Fibroblast of mammary gland (primary cell): ENCODE results near the gene DLG2.

ENCODE experiments used
- DNase-seq: peaks from one replicate; pipeline ENCODE4 v3.0.0-alpha.2; 2010; ENCODE audit warnings: low read depth
- H3K4me3 ChIP-seq: 2 replicates; pipeline ENCODE4 v1.5.1; 2011; ENCODE audit warnings: low read depth, mild to moderate bottlenecking, low read length, moderate library complexity; ENCODE audit not compliant: control insufficient read depth
- TF ChIP-seq, protein P1 (sequence below): conservative IDR thresholded peaks from 2 replicates; pipeline ENCODE4 v1.5.1; 2011; ENCODE audit warnings: low read depth, low read length, inconsistent platforms; ENCODE audit not compliant: control insufficient read depth, insufficient read depth

DLG2 gene

DNA sequence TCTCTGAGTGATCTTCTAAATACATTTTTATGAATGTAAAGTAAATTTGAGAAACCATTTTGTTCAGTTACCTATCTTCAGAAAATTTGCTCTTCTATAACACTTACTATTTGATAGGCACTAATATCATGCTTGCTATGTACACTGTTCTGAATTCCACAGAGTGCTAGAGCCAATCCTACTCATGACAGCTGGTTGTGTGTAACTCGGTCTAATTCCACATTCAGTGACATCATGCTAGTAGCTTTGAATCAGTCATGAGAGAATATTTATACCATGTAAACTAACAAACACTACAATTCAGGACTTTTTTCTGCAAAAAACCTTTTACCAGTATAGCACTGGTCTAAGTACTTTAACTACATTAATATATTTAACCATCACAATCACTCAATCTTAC lies 902.9 kb downstream of the DLG2 start:
- no peak overlapping the region for H3K4me3 ChIP-seq
- TF ChIP-seq, protein P1, sequence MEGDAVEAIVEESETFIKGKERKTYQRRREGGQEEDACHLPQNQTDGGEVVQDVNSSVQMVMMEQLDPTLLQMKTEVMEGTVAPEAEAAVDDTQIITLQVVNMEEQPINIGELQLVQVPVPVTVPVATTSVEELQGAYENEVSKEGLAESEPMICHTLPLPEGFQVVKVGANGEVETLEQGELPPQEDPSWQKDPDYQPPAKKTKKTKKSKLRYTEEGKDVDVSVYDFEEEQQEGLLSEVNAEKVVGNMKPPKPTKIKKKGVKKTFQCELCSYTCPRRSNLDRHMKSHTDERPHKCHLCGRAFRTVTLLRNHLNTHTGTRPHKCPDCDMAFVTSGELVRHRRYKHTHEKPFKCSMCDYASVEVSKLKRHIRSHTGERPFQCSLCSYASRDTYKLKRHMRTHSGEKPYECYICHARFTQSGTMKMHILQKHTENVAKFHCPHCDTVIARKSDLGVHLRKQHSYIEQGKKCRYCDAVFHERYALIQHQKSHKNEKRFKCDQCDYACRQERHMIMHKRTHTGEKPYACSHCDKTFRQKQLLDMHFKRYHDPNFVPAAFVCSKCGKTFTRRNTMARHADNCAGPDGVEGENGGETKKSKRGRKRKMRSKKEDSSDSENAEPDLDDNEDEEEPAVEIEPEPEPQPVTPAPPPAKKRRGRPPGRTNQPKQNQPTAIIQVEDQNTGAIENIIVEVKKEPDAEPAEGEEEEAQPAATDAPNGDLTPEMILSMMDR = no peak
- no peak for DNase-seq

DNA sequence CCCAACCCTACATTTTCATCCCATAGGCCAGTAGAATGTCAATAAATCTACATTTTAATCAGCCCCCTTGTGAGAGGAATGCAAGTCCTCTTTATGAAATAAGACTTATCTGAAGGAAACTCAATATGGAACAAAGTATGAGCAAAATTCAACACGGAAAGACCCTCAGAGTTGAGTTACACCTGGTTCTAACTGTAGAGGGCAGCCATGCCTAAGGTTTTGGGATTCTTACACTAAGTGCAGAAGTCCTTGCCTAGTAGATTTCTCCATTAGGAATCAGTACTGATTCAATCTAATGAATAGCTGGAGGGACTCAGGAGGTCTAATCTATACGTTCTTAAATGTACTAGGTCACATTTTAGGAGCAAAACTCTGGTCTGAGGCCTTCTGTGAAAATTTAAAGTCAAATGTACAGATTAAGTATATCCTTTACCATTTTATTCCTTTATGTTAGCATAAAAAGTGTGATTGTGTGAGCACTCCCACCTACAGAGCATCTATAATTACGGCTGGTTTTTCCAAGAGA lies 904.5 kb downstream of the DLG2 start:
- peak; percentile 0 for DNase-seq
- no peak overlapping the region for H3K4me3 ChIP-seq
- TF ChIP-seq, protein P1 = no peak

DNA sequence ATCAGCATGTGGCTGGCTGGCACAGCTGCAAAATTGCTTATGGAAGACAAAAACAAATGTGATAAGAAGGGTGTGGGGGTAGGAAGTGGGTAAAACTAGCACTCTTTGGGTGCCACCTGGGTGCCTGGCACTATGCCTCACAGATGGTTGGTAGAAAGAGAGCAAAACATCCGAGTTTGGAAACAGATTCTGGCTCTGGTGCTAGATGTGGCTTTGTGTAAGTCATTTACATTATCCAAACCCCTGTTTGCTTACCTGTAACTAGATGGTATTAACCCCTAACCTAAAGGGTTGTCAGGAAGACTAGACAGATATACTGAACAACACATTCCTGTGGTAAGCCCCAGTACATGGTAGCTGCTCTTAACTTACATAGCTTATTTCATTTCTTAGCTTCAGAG lies 905.6 kb downstream of the DLG2 start:
- TF ChIP-seq, protein P1 = no peak
- H3K4me3 ChIP-seq = no peak overlapping the region
- DNase-seq = no peak

DNA sequence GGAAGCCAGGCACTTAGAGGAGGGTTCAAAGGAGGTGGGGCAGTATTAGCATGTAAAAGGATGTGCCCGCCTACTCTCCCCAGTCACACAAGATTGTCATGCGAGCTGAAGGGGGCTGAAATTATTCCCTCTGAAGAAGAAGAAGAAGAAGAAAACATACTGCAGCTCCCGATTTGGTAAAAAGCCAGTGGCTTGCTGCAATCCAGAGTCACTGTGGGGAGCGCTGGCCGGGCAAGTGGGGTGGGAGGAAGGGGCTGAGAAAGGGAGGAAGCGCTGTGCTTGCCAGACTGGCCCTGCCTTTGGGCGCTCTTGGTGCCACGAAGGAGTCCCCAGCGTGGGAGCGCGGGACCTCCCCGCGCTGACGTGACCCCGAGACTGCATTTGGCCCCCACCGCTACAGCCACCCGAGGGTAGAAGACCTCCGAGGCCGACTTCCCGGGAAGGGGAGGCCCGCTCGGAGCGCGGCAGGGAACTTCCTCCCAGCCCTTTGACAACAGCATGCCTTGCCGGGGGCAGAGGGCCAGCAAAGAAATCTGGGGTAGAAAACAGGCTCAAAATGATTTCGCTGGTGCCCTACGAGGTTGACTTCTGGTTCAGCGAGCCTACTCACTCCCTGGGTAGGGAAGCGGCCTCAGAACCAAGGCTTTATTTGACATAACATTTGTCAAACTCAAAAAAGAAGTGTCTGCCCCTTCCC lies 906.3 kb downstream of the DLG2 start:
- TF ChIP-seq, protein P1 = no peak
- H3K4me3 ChIP-seq = peak overlapping the region; percentile 21
- DNase-seq = peak; percentile 1

DNA sequence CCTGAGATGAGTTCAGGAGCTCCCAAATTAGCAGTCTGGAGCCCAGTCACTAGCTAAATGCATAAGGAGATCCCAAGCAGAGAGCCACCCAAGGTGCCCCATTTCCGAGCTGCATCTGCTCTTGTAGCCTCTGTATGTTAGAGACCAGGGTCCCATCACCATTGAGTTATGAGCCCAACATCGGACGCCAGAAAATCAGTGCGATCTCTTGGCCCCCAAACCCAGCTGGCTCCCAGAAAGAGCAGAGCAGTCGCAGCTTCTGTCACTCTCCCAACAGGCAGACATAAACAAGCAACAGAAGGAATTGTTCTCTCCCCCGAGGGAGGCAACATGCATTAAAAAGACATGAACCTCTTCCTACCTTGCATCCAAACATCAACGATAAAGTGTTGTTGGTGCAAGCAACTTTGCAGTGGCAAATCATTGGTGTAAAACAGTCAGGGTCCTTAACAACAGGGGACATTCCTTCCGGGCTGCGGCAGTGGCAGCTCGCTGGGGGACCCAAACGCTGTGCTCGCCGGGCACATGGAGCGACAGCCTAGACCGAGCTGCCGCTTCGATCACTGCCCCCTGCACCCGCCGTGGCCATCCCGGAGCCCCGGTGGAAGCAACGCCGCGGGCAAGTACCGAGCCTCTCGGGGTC lies 907.1 kb downstream of the DLG2 start:
- TF ChIP-seq, protein P1 = no peak
- DNase-seq = no peak
- peak overlapping the region; percentile 17 for H3K4me3 ChIP-seq

DNA sequence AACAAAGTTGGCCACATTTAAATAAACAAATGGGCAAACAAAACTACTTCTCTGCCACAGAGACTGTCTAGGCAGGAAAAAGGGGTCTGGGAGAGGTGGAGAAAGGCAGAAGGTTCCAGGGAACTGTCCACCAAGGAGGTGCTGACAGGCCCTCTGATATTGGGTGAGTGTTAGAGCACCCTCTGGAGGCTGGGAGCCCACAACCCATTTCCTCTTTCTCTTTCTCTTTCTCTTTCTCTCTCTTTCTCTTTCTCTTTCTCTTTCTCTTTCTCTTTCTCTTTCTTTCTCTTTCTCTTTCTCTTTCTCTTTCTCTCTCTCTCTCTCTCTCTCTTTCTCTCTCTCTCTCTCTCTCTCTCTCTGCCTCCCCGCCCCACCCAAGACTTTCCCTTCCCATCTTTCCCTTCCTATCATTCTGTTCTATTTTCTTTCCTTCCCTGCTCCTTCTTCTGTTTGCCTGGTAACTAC lies 912.8 kb downstream of the DLG2 start:
- no peak overlapping the region for H3K4me3 ChIP-seq
- peak; percentile 53 for DNase-seq
- TF ChIP-seq, protein P1 = peak; percentile 60
